ENCODE results near the gene HSPA12B. TPM values are rescaled to one million over a fixed set of nuclear protein-coding genes. Genes with fewer than 3 reads are reported as not detected.

The HSPA12B gene
- total RNA-seq, 1 experiment from 2014 or later = 0.21 TPM

DNA sequence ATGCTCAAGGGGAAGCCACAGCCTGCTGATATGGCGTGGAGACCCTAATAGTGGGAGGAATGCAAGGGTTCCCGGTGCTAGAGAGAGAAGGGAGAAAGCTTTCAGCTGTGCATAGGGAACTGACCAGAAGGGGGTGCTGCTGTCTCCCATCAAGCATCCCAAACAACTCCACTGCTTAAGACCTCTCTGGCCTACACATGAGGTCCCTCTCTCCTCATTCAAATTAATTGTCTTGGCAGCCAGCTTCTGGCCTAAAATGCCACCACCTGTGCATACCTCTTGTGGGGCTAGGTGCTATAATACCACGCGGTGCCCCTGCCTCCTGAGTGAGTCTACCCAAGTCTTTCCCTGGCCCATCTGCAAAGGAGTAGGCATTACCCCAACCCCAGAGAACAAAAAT is 20.6 kb downstream of the HSPA12B start:
- H3K27me3 ChIP-seq (ENCODE audit: control insufficient read depth, insufficient read depth, low read length) = peaks cover 6% of the 10 kb centered on the region
- no peaks in the 10 kb centered on the region for H3K36me3 ChIP-seq (ENCODE audit: control insufficient read depth, insufficient read depth, low read length)
- H3K4me3 ChIP-seq (ENCODE audit: low read depth in 2 of 2, low read length in 2 of 2) = no peak overlapping the region
- CTCF ChIA-PET = interaction anchor here (0.5 to 1.7 kb wide), 6 partner anchors 15 to 214 kb away, joined by 3 to 11 read pairs (median 6); partner anchors contain the start of genes ADISSP and SPEF1
- in situ Hi-C loops (cut with HindIII; ENCODE audit: low pct_unique_long_range_greater_than_20kb, low sequenced_read_pairs) (no loop called here), intact Hi-C loops (cut with micrococcal nuclease; ENCODE audit: unreplicated experiment) (loop anchor here (1.0 kb wide), 1 partner anchor 28 kb away; the partner anchor contains the start of gene SPEF1)
- no peaks in the 10 kb centered on the region; the same call in 1 of the 2 replicates for H3K4me1 ChIP-seq (ENCODE audit: control insufficient read depth, insufficient read depth, low read length)
- no peak for TF ChIP-seq TCF7L2 (IDR thresholded peaks at IDR 0.05; ENCODE audit: low read depth, low read length)
- TF ChIP-seq, protein P1, sequence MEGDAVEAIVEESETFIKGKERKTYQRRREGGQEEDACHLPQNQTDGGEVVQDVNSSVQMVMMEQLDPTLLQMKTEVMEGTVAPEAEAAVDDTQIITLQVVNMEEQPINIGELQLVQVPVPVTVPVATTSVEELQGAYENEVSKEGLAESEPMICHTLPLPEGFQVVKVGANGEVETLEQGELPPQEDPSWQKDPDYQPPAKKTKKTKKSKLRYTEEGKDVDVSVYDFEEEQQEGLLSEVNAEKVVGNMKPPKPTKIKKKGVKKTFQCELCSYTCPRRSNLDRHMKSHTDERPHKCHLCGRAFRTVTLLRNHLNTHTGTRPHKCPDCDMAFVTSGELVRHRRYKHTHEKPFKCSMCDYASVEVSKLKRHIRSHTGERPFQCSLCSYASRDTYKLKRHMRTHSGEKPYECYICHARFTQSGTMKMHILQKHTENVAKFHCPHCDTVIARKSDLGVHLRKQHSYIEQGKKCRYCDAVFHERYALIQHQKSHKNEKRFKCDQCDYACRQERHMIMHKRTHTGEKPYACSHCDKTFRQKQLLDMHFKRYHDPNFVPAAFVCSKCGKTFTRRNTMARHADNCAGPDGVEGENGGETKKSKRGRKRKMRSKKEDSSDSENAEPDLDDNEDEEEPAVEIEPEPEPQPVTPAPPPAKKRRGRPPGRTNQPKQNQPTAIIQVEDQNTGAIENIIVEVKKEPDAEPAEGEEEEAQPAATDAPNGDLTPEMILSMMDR (IDR thresholded peaks at IDR 0.05) = peak; percentile 92
- TF ChIP-seq POLR2AphosphoS5 (IDR thresholded peaks at IDR 0.05; ENCODE audit: low read depth, low read length) = no peak
- TF ChIP-seq, protein P2, sequence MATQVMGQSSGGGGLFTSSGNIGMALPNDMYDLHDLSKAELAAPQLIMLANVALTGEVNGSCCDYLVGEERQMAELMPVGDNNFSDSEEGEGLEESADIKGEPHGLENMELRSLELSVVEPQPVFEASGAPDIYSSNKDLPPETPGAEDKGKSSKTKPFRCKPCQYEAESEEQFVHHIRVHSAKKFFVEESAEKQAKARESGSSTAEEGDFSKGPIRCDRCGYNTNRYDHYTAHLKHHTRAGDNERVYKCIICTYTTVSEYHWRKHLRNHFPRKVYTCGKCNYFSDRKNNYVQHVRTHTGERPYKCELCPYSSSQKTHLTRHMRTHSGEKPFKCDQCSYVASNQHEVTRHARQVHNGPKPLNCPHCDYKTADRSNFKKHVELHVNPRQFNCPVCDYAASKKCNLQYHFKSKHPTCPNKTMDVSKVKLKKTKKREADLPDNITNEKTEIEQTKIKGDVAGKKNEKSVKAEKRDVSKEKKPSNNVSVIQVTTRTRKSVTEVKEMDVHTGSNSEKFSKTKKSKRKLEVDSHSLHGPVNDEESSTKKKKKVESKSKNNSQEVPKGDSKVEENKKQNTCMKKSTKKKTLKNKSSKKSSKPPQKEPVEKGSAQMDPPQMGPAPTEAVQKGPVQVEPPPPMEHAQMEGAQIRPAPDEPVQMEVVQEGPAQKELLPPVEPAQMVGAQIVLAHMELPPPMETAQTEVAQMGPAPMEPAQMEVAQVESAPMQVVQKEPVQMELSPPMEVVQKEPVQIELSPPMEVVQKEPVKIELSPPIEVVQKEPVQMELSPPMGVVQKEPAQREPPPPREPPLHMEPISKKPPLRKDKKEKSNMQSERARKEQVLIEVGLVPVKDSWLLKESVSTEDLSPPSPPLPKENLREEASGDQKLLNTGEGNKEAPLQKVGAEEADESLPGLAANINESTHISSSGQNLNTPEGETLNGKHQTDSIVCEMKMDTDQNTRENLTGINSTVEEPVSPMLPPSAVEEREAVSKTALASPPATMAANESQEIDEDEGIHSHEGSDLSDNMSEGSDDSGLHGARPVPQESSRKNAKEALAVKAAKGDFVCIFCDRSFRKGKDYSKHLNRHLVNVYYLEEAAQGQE (IDR thresholded peaks at IDR 0.05; ENCODE audit: insufficient read depth in 1 of 2, low read depth in 2 of 2, low read length in 1 of 2) = no peak
- TF ChIP-seq SIN3A (IDR thresholded peaks at IDR 0.05; ENCODE audit: borderline replicate concordance, insufficient read depth, low read depth, low read length) = no peak
- no peak overlapping the region for H3K27ac ChIP-seq (ENCODE audit: low read length)
- ATAC-seq (peak; percentile 64), DNase-seq (ENCODE audit: low read depth, low spot score) (no peak)
- no TSS peak for BruUV-seq (replicated peaks)
- POLR2A ChIA-PET = no interaction called here
- no peaks in the 10 kb centered on the region for H3K9me3 ChIP-seq (ENCODE audit: control insufficient read depth, insufficient read depth, low read depth, low read length)

- ATAC-seq (no peak), DNase-seq (ENCODE audit: low read depth, low spot score) (no peak)
- CTCF ChIA-PET = interaction anchor here (0.5 to 1.7 kb wide), 4 partner anchors 15 to 65 kb away, joined by 5 to 11 read pairs (median 8); partner anchors contain the start of genes ADISSP and SPEF1
- Histone ChIP-seq H3K27ac (ENCODE audit: low read length) (no peak overlapping the region), H3K4me1 (ENCODE audit: control insufficient read depth, insufficient read depth, low read length) (no peaks in the 10 kb centered on the region; the same call in 1 of the 2 replicates), H3K9me3 (ENCODE audit: control insufficient read depth, insufficient read depth, low read depth, low read length) (no peaks in the 10 kb centered on the region), H3K27me3 (ENCODE audit: control insufficient read depth, insufficient read depth, low read length) (peaks cover 6% of the 10 kb centered on the region), H3K4me3 (ENCODE audit: low read depth in 2 of 2, low read length in 2 of 2) (no peak overlapping the region), H3K36me3 (ENCODE audit: control insufficient read depth, insufficient read depth, low read length) (no peaks in the 10 kb centered on the region)
- TSS peak; percentile 95 for BruUV-seq (replicated peaks)
- POLR2A ChIA-PET = no interaction called here
- in situ Hi-C loops (cut with HindIII; ENCODE audit: low pct_unique_long_range_greater_than_20kb, low sequenced_read_pairs) (no loop called here), intact Hi-C loops (cut with micrococcal nuclease; ENCODE audit: unreplicated experiment) (loop anchor here (1.0 kb wide), 1 partner anchor 28 kb away; the partner anchor contains the start of gene SPEF1)
- TF ChIP-seq POLR2AphosphoS5 (IDR thresholded peaks at IDR 0.05; ENCODE audit: low read depth, low read length) (no peak), SIN3A (IDR thresholded peaks at IDR 0.05; ENCODE audit: borderline replicate concordance, insufficient read depth, low read depth, low read length) (no peak), TCF7L2 (IDR thresholded peaks at IDR 0.05; ENCODE audit: low read depth, low read length) (no peak)
- TF ChIP-seq, protein P1 (IDR thresholded peaks at IDR 0.05) = no peak
- TF ChIP-seq, protein P2 (IDR thresholded peaks at IDR 0.05; ENCODE audit: insufficient read depth in 1 of 2, low read depth in 2 of 2, low read length in 1 of 2) = no peak
These were observed 21.2 kb downstream of the HSPA12B start for GRCh38 chr20:3753501-3754275.
